Measurements from ENCODE around the gene BNC2.

The BNC2 gene

DNA sequence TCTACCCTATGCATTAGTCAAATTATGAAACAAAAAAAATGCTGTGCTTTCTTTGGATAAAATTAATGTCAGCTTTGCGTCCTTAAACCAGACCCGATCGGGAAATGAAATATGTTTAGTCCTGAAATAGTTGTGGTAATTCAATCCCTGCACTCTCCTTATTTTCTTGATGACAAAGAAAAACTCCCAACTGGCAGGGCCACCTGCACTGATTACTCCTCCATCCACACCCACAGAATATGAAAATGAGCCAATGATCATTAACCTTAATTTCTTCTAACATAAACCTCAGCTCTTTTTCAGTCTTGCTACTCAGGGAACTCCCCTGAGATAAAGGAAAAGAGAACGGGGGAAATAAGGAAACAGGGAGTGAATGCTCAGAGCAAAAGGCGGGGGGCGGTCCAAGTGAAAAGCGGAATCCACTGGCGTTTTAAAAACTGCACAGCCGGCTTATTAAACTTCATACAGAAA lies 245.3 kb downstream of the BNC2 start:
- TF ChIP-seq, protein P1, sequence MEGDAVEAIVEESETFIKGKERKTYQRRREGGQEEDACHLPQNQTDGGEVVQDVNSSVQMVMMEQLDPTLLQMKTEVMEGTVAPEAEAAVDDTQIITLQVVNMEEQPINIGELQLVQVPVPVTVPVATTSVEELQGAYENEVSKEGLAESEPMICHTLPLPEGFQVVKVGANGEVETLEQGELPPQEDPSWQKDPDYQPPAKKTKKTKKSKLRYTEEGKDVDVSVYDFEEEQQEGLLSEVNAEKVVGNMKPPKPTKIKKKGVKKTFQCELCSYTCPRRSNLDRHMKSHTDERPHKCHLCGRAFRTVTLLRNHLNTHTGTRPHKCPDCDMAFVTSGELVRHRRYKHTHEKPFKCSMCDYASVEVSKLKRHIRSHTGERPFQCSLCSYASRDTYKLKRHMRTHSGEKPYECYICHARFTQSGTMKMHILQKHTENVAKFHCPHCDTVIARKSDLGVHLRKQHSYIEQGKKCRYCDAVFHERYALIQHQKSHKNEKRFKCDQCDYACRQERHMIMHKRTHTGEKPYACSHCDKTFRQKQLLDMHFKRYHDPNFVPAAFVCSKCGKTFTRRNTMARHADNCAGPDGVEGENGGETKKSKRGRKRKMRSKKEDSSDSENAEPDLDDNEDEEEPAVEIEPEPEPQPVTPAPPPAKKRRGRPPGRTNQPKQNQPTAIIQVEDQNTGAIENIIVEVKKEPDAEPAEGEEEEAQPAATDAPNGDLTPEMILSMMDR (IDR thresholded peaks at IDR 0.05; ENCODE audit: low read length), result no peak
- TF ChIP-seq EZH2 (IDR thresholded peaks at IDR 0.05; ENCODE audit: borderline replicate concordance, low read length), result no peak
- no peak overlapping the region for H3K27ac ChIP-seq (ENCODE audit: low read depth, low read length, poor library complexity, severe bottlenecking)

DNA sequence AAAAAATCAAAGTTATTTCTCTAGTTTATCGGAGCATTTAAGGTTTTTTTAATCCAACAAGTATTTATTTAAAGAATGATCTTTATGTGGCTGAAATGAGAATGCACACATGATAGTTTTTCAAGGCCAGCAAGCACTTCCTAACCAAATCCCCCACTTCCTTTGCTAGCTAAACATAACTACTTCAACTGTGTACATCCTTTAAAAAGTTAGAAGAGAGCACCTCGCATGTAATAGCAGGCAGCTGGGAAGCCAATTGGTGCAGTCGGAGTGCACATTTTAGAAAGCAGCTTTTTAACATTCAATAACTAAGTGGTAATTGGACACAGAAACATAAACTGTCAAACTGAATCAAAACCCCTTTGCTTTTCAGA lies 245.7 kb downstream of the BNC2 start:
- no peak overlapping the region for H3K27ac ChIP-seq (ENCODE audit: low read depth, low read length, poor library complexity, severe bottlenecking)

More for the DNA sequence above, 245.3 kb downstream of the BNC2 start:
- no peaks in the 10 kb centered on the region for H4K20me1 ChIP-seq (ENCODE audit: insufficient read depth, low read length)
- H3K4me1 ChIP-seq (ENCODE audit: insufficient read depth, low read length, severe bottlenecking), result no peaks in the 10 kb centered on the region
- no peak overlapping the region for H3K4me3 ChIP-seq (ENCODE audit: low read depth, low read length, poor library complexity, severe bottlenecking)
- no peak overlapping the region for H3K9ac ChIP-seq (ENCODE audit: low read length)
- no peaks in the 10 kb centered on the region for H3K79me2 ChIP-seq (ENCODE audit: insufficient read depth, low read length)
- H2AFZ ChIP-seq (ENCODE audit: low read length), result no peak overlapping the region
- no peaks in the 10 kb centered on the region for H3K36me3 ChIP-seq (ENCODE audit: insufficient read depth, low read length)
- no peak overlapping the region for H3K4me2 ChIP-seq (ENCODE audit: low read length)
- no peaks in the 10 kb centered on the region for H3K27me3 ChIP-seq (ENCODE audit: insufficient read depth, low read length)
- no peaks in the 10 kb centered on the region for H3K9me3 ChIP-seq (ENCODE audit: low read length)
- no peaks in the 10 kb centered on the region for H3F3A ChIP-seq (ENCODE audit: insufficient read depth, low read length)
- no peaks in the 10 kb centered on the region for H3K9me2 ChIP-seq (ENCODE audit: low read depth, low read length)

DNA sequence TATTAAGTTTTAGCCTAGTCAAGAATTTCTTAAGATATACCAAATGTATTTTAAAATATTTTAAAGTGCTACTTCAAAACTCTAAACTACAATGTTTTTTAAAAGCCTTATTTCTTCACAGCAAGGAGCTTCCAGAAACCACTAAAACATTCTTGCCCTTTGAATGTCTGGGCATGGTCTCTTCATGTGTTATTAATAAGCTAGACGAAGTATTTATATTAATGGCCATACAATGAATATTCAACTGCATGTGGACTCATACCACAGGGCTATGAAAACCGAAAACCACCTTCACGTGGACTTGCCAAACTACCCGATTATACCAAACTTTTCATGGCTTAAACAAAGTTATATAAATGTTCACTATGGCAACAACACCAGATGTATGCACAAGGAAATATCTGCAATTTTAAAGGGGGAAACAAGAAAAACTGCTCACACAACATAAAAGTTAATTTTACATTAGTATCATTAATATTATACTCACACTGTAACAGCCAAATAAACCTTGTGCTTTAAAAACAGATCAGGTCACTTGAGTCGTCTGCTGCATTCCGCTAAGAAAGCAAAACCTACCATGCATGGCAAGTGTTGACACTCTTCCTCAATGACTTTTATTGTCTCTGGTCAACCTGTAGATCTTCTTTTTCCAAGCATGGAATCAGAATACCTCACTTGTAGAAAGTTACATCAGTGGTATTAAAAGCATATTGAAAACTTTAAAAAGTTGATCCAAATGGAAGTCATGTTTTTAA lies 246.3 kb downstream of the BNC2 start:
- no peak overlapping the region for H3K4me3 ChIP-seq (ENCODE audit: low read depth, low read length, poor library complexity, severe bottlenecking)
- H3K27ac ChIP-seq (ENCODE audit: low read depth, low read length, poor library complexity, severe bottlenecking), result no peak overlapping the region
- no peaks in the 10 kb centered on the region for H3K79me2 ChIP-seq (ENCODE audit: insufficient read depth, low read length)
- no peak overlapping the region for H2AFZ ChIP-seq (ENCODE audit: low read length)
- no peak overlapping the region for H3K9ac ChIP-seq (ENCODE audit: low read length)
- no peak overlapping the region for H3K4me2 ChIP-seq (ENCODE audit: low read length)
- H3K36me3 ChIP-seq (ENCODE audit: insufficient read depth, low read length), result no peaks in the 10 kb centered on the region
- TF ChIP-seq, protein P1 (IDR thresholded peaks at IDR 0.05; ENCODE audit: low read length), result no peak
- no peak for TF ChIP-seq EZH2 (IDR thresholded peaks at IDR 0.05; ENCODE audit: borderline replicate concordance, low read length)
- no peaks in the 10 kb centered on the region for H3K4me1 ChIP-seq (ENCODE audit: insufficient read depth, low read length, severe bottlenecking)
- H3K27me3 ChIP-seq (ENCODE audit: insufficient read depth, low read length), result no peaks in the 10 kb centered on the region
- no peaks in the 10 kb centered on the region for H3F3A ChIP-seq (ENCODE audit: insufficient read depth, low read length)
- no peaks in the 10 kb centered on the region for H3K9me2 ChIP-seq (ENCODE audit: low read depth, low read length)
- no peaks in the 10 kb centered on the region for H3K9me3 ChIP-seq (ENCODE audit: low read length)
- no peaks in the 10 kb centered on the region for H4K20me1 ChIP-seq (ENCODE audit: insufficient read depth, low read length)

More for the DNA sequence above, 245.7 kb downstream of the BNC2 start:
- H3K9ac ChIP-seq (ENCODE audit: low read length), result no peak overlapping the region
- no peaks in the 10 kb centered on the region for H3K79me2 ChIP-seq (ENCODE audit: insufficient read depth, low read length)
- H3K4me1 ChIP-seq (ENCODE audit: insufficient read depth, low read length, severe bottlenecking), result no peaks in the 10 kb centered on the region
- no peak overlapping the region for H2AFZ ChIP-seq (ENCODE audit: low read length)
- H3K9me2 ChIP-seq (ENCODE audit: low read depth, low read length), result no peaks in the 10 kb centered on the region
- no peaks in the 10 kb centered on the region for H3K9me3 ChIP-seq (ENCODE audit: low read length)
- no peaks in the 10 kb centered on the region for H3K36me3 ChIP-seq (ENCODE audit: insufficient read depth, low read length)
- H3K4me3 ChIP-seq (ENCODE audit: low read depth, low read length, poor library complexity, severe bottlenecking), result no peak overlapping the region
- TF ChIP-seq, protein P1 (IDR thresholded peaks at IDR 0.05; ENCODE audit: low read length), result no peak
- no peak for TF ChIP-seq EZH2 (IDR thresholded peaks at IDR 0.05; ENCODE audit: borderline replicate concordance, low read length)
- no peaks in the 10 kb centered on the region for H3F3A ChIP-seq (ENCODE audit: insufficient read depth, low read length)
- H4K20me1 ChIP-seq (ENCODE audit: insufficient read depth, low read length), result no peaks in the 10 kb centered on the region
- no peaks in the 10 kb centered on the region for H3K27me3 ChIP-seq (ENCODE audit: insufficient read depth, low read length)
- no peak overlapping the region for H3K4me2 ChIP-seq (ENCODE audit: low read length)
